Loucy (cell line): ENCODE measurements around the gene TNP2.

Experiments
- H2AFZ ChIP-seq: fragments of 200-600 bp; sonication (generic); 2 replicates; pipeline ENCODE4 v1.6.0; 2016; ENCODE audit warnings: antibody characterized with exemption, mild to moderate bottlenecking, low read length, moderate library complexity
- H3F3A ChIP-seq: fragments of 200-600 bp; 2 replicates; pipeline ENCODE4 v1.6.0; 2016; ENCODE audit warnings: antibody characterized with exemption, low read depth, mild to moderate bottlenecking
- H3K27me3 ChIP-seq: fragments of 200-600 bp; sonication (generic); 2 replicates; pipeline ENCODE4 v1.6.1; 2014; ENCODE audit warnings: low read length, mild to moderate bottlenecking; ENCODE audit not compliant: insufficient read depth, poor library complexity, severe bottlenecking
- H3K36me3 ChIP-seq: fragments of 200-600 bp; sonication (generic); 2 replicates; pipeline ENCODE4 v1.6.1; 2016; ENCODE audit warnings: low read length; ENCODE audit not compliant: insufficient read depth
- H3K4me1 ChIP-seq: fragments of 200-600 bp; sonication (generic); 2 replicates; pipeline ENCODE4 v1.5.1; 2014; ENCODE audit warnings: low read length, mild to moderate bottlenecking; ENCODE audit not compliant: insufficient read depth, poor library complexity, severe bottlenecking
- H3K4me2 ChIP-seq: fragments of 200-600 bp; sonication (generic); 2 replicates; pipeline ENCODE4 v1.6.0; 2014; ENCODE audit warnings: antibody characterized with exemption, low read length, low read depth, mild to moderate bottlenecking; ENCODE audit not compliant: poor library complexity, severe bottlenecking
- H3K4me3 ChIP-seq: fragments of 200-600 bp; sonication (generic); 2 replicates; pipeline ENCODE4 v1.5.1; 2014; ENCODE audit warnings: low read length, mild to moderate bottlenecking, mixed read lengths; ENCODE audit not compliant: poor library complexity, severe bottlenecking
- H3K79me2 ChIP-seq: fragments of 200-600 bp; sonication (generic); 2 replicates; pipeline ENCODE4 v1.6.1; 2014; ENCODE audit warnings: low read length; ENCODE audit not compliant: insufficient read depth
- H3K9ac ChIP-seq: fragments of 200-600 bp; sonication (generic); 2 replicates; pipeline ENCODE4 v1.6.0; 2014; ENCODE audit warnings: mild to moderate bottlenecking, low read depth, low read length, moderate library complexity; ENCODE audit not compliant: poor library complexity, severe bottlenecking
- H3K9me2 ChIP-seq: fragments of 200-600 bp; sonication (generic); replicated peaks from 2 replicates; pipeline ENCODE4 v1.6.1; 2016; ENCODE audit warnings: low read depth, low read length, mixed read lengths
- H3K9me3 ChIP-seq: fragments of 200-600 bp; sonication (generic); 2 replicates; pipeline ENCODE4 v1.6.1; 2014; ENCODE audit warnings: mild to moderate bottlenecking, antibody characterized with exemption, low read length, low read depth; ENCODE audit not compliant: insufficient read depth
- H4K20me1 ChIP-seq: fragments of 200-600 bp; sonication (generic); 2 replicates; pipeline ENCODE4 v1.6.0; 2014; ENCODE audit warnings: antibody characterized with exemption, low read length, mild to moderate bottlenecking; ENCODE audit not compliant: insufficient read depth, poor library complexity, severe bottlenecking
- CTCF ChIP-seq: fragments of 200-600 bp; sonication (generic); conservative IDR thresholded peaks from 2 replicates; pipeline ENCODE4 v1.5.1; 2014; ENCODE audit warnings: mild to moderate bottlenecking, antibody characterized with exemption, low read length
- EZH2phosphoT487 ChIP-seq: fragments of 200-600 bp; IDR thresholded peaks from 2 replicates; pipeline ENCODE4 v1.6.1; 2018; ENCODE audit warnings: antibody characterized with exemption, mild to moderate bottlenecking, moderate library complexity, borderline replicate concordance

Gene TNP2

GRCh38 chr16:11274964-11275363 lies 5.8 kb upstream of the TNP2 start:
- Histone ChIP-seq H3K9ac (no peak overlapping the region), H3K4me2 (no peak overlapping the region), H3K9me3 (no peaks in the 10 kb centered on the region), H3K4me1 (no peaks in the 10 kb centered on the region), H3F3A (no peaks in the 10 kb centered on the region), H2AFZ (no peak overlapping the region), H4K20me1 (no peaks in the 10 kb centered on the region), H3K9me2 (no peaks in the 10 kb centered on the region), H3K27me3 (no peaks in the 10 kb centered on the region), H3K4me3 (no peak overlapping the region), H3K36me3 (no peaks in the 10 kb centered on the region), H3K79me2 (no peaks in the 10 kb centered on the region)
- TF ChIP-seq CTCF (no peak), EZH2phosphoT487 (no peak)

GRCh38 chr16:11273721-11274324 lies 4.7 kb upstream of the TNP2 start:
- H2AFZ ChIP-seq = no peak overlapping the region
- H4K20me1 ChIP-seq = no peaks in the 10 kb centered on the region
- TF ChIP-seq EZH2phosphoT487 (no peak), CTCF (no peak)
- no peaks in the 10 kb centered on the region for H3K4me1 ChIP-seq
- H3F3A ChIP-seq = no peaks in the 10 kb centered on the region
- H3K36me3 ChIP-seq = no peaks in the 10 kb centered on the region
- H3K9me2 ChIP-seq = no peaks in the 10 kb centered on the region
- no peaks in the 10 kb centered on the region for H3K79me2 ChIP-seq
- no peak overlapping the region for H3K4me2 ChIP-seq
- H3K27me3 ChIP-seq = no peaks in the 10 kb centered on the region
- no peak overlapping the region for H3K4me3 ChIP-seq
- no peaks in the 10 kb centered on the region for H3K9me3 ChIP-seq
- H3K9ac ChIP-seq = no peak overlapping the region

DNA sequence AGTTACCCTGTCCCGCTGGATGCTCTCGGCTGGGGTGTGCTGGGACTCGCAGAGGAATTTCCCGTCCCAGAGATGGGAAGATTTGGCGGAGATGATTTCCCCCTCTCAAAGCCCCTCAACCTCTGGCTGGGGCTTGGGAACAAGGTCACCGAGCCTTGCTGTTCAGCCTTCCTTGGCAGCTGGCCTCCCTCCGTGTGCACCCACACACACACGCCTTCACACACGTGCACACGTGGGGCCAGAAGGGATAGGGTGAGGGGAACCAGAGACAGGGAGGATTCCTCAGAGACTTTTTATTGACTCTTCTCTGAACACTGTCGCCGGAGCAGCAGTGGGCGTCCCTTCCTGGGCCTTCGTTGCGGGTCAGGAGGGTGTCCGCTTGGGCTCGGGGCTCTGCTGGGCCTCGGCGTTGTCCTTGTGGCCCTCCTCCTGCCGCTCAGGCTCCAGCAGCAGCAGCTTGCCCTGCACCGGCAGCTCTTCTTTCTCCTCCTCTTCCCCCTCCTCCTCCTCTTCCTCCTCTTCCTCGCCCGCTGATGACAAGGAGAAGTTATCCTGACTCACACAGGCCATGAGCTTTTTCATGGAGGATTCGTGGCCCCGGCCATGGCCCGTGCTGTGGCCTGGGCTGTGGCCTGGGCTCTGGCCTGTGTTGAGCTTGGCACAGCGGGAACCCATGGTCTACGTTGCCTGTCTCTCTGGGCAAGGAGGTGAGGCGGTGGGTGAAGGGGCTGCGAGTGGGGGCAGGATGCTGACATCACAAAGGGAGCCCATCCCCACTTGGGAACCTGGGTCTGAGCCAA lies 4.0 kb upstream of the TNP2 start, which contains the start of gene PRM3:
TSS of gene PRM3 (minus strand) at position 709 of the 800 bp plus-strand sequence. CDS start at position 675, 34 bp downstream.
- Histone ChIP-seq H3K9me3 (no peaks in the 10 kb centered on the region), H3K79me2 (no peaks in the 10 kb centered on the region), H3K9me2 (no peaks in the 10 kb centered on the region), H3K9ac (no peak within 1 kb of the TSS), H3F3A (no peaks in the 10 kb centered on the region), H3K4me2 (no peak within 1 kb of the TSS), H2AFZ (no peak within 1 kb of the TSS), H3K4me1 (no peaks in the 10 kb centered on the region), H3K4me3 (no peak within 1 kb of the TSS), H3K36me3 (no peaks in the 10 kb centered on the region), H3K27me3 (no peaks in the 10 kb centered on the region), H4K20me1 (no peaks in the 10 kb centered on the region)
- no peak for TF ChIP-seq CTCF
- TF ChIP-seq EZH2phosphoT487 = no peak
